ENCODE measurements around the gene ST6GALNAC1. TPM values are rescaled to one million over a fixed set of nuclear protein-coding genes. Genes with fewer than 3 reads are reported as not detected.

ST6GALNAC1 gene
- total and polyA plus RNA-seq, 10 of the 15 experiments (the other 5 are each of a cell fraction or from before 2014, with no cell fraction given): 0.08 TPM; not detected in 9

- TF ChIP-seq POLR2AphosphoS2 (IDR thresholded peaks at IDR 0.05; ENCODE audit: low read depth, low read length): no peak
- TF ChIP-seq ZBTB33 (IDR thresholded peaks at IDR 0.05): no peak
- no peak for TF ChIP-seq NFYB (IDR thresholded peaks at IDR 0.05; ENCODE audit: insufficient read depth, low read depth, low read length)
Observed at GRCh38 chr17:76586741-76587487, 56.6 kb downstream of the ST6GALNAC1 start (continued).

- SMC1A ChIA-PET (ENCODE audit: uncharacterized antibody, unreplicated experiment): interaction anchor here (0.7 kb wide), 1 partner anchor 28 kb away, joined by 4 read pairs; no protein-coding TSS in a partner anchor
- Histone ChIP-seq H3K4me1 (ENCODE audit: control insufficient read depth, insufficient read depth, low read length) (peaks cover 7% of the 10 kb centered on the region), H3K27ac (ENCODE audit: control insufficient read depth, insufficient read depth) (no peak within 1 kb of the TSS), H3K79me2 (ENCODE audit: control insufficient read depth, insufficient read depth, low read length) (no peaks in the 10 kb centered on the region), H3K9ac (ENCODE audit: control insufficient read depth, insufficient read depth, low read length) (no peak within 1 kb of the TSS), H4K20me1 (ENCODE audit: control insufficient read depth, insufficient read depth) (no peaks in the 10 kb centered on the region), H3K4me3 (peak within 1 kb of the TSS; percentile 63; the same call in 1 of the 2 replicates), H3K4me2 (ENCODE audit: control insufficient read depth, insufficient read depth) (peak within 1 kb of the TSS; percentile 78), H3K36me3 (ENCODE audit: control insufficient read depth in 2 of 2, insufficient read depth in 2 of 2, low read length in 1 of 2) (no peaks in the 10 kb centered on the region), H2AFZ (ENCODE audit: control insufficient read depth, low read depth, low read length) (peak within 1 kb of the TSS; percentile 18; the same call in 1 of the 2 replicates), H3K9me3 (replicated peaks; ENCODE audit: control insufficient read depth, insufficient read depth, low read length) (no peaks in the 10 kb centered on the region), H3K27me3 (replicated peaks in 1 of 2; ENCODE audit: control insufficient read depth in 2 of 2, insufficient read depth in 2 of 2, low read length in 1 of 2) (peaks cover 3 to 9% of the 10 kb centered on the region in 2 experiments; a peak in 3 of 4 replicates)
- no TSS peak for BruUV-seq (replicated peaks)
- POLR2A ChIA-PET: no interaction called here
- TF ChIP-seq DPF2 (IDR thresholded peaks at IDR 0.05) (0 out of 2 replicates have a peak, but pooled peaks have one; percentile 39), IKZF1 (conservative IDR thresholded peaks at IDR 0.05) (peak; percentile 39; the same call in 1 of the 2 replicates), BCLAF1 (IDR thresholded peaks at IDR 0.05) (no peak), CTCF (IDR thresholded peaks at IDR 0.05 in 2 of 3, conservative IDR thresholded peaks at IDR 0.05 in 1 of 3; ENCODE audit: control insufficient read depth in 2 of 3, extremely low read depth in 1 of 3, insufficient read depth in 1 of 3, low read depth in 3 of 3, low read length in 3 of 3) (peak; percentile 31 to 49 (median 46); a peak in 4 of 6 replicates), SMC3 (IDR thresholded peaks at IDR 0.05; ENCODE audit: borderline replicate concordance, low read length) (peak; percentile 38; the same call in 1 of the 2 replicates), TAF1 (IDR thresholded peaks at IDR 0.05; ENCODE audit: borderline replicate concordance, low read depth, low read length) (no peak), RAD21 (IDR thresholded peaks at IDR 0.05; ENCODE audit: insufficient read depth, low read depth, low read length) (peak; percentile 34; the same call in 1 of the 2 replicates), LARP7 (IDR thresholded peaks at IDR 0.05) (peak; percentile 51; the same call in 1 of the 2 replicates), SUZ12 (IDR thresholded peaks at IDR 0.05; ENCODE audit: unreplicated experiment) (peak; percentile 90)
- intact Hi-C loops (cut with micrococcal nuclease; ENCODE audit: unreplicated experiment): no loop called here
- RAD21 ChIA-PET (ENCODE audit: unreplicated experiment): interaction anchor here (0.8 to 1.3 kb wide), 2 partner anchors 38 to 57 kb away, joined by 3 to 7 read pairs; no protein-coding TSS in a partner anchor
- ATAC-seq (peak; percentile 86), FAIRE-seq (no peak), DNase-seq (ENCODE audit: low read depth, low spot score) (no peak)
- CTCF ChIA-PET: interaction anchor here (0.6 to 1.4 kb wide), 5 partner anchors 18 to 63 kb away, joined by 3 read pairs; no protein-coding TSS in a partner anchor
- in situ Hi-C loops (cut with MboI): no loop called here
- WGBS (ENCODE audit: insufficient coverage, insufficient replicate concordance, low lambda C conversion rate, missing lambda C conversion rate): 2% methylated on average over 52 of the region's 84 CpGs
Observed at GRCh38 chr17:76585649-76586593, 57.6 kb downstream of the ST6GALNAC1 start, which contains the start of gene ST6GALNAC2. Gene ST6GALNAC2, minus strand, starts transcription at chr17:76585860. Its CDS starts 52 bp downstream, at chr17:76585808.
